Measurements from ENCODE around the gene DCLK2.

DCLK2 gene

GRCh38 chr4:150240011-150240410 is 161.8 kb downstream of the DCLK2 start:
- no peak for DNase-seq (ENCODE audit: low read depth)

- no peak for DNase-seq (ENCODE audit: low read depth)
Measured at GRCh38 chr4:150242820-150243458, 164.7 kb downstream of the DCLK2 start.

- DNase-seq (ENCODE audit: low read depth), result no peak
Measured at GRCh38 chr4:150243932-150244331, 165.7 kb downstream of the DCLK2 start.

GRCh38 chr4:150244600-150244999 is 166.4 kb downstream of the DCLK2 start:
- DNase-seq (ENCODE audit: low read depth), result no peak

- no peak for DNase-seq (ENCODE audit: low read depth)
Measured at GRCh38 chr4:150247184-150247583, 168.9 kb downstream of the DCLK2 start.

- no peak for DNase-seq (ENCODE audit: low read depth)
Measured at GRCh38 chr4:150248181-150248580, 169.9 kb downstream of the DCLK2 start.

- no peak for DNase-seq (ENCODE audit: low read depth)
Measured at GRCh38 chr4:150250293-150250997, 172.2 kb downstream of the DCLK2 start.

- DNase-seq (ENCODE audit: low read depth), result no peak
Measured at GRCh38 chr4:150250998-150251651, 172.9 kb downstream of the DCLK2 start.

GRCh38 chr4:150251752-150252190 is 173.5 kb downstream of the DCLK2 start:
- no peak for DNase-seq (ENCODE audit: low read depth)

- no peak for DNase-seq (ENCODE audit: low read depth)
Measured at GRCh38 chr4:150252306-150252705, 174.1 kb downstream of the DCLK2 start.

- DNase-seq (ENCODE audit: low read depth), result no peak
Measured at GRCh38 chr4:150252741-150253140, 174.5 kb downstream of the DCLK2 start.

- DNase-seq (ENCODE audit: low read depth), result no peak
Measured at GRCh38 chr4:150253416-150253815, 175.2 kb downstream of the DCLK2 start.

- no peak for DNase-seq (ENCODE audit: low read depth)
Measured at GRCh38 chr4:150253965-150254630, 175.9 kb downstream of the DCLK2 start.

GRCh38 chr4:150255610-150256224 is 177.5 kb downstream of the DCLK2 start:
- no peak for DNase-seq (ENCODE audit: low read depth)

- no peak for DNase-seq (ENCODE audit: low read depth)
Measured at GRCh38 chr4:150256225-150256620, 178.0 kb downstream of the DCLK2 start.

- DNase-seq (ENCODE audit: low read depth), result no peak
Measured at GRCh38 chr4:150256841-150257730, 178.8 kb downstream of the DCLK2 start.

GRCh38 chr4:150258569-150258968 is 180.3 kb downstream of the DCLK2 start:
- no peak for DNase-seq (ENCODE audit: low read depth)

GRCh38 chr4:150259861-150260567 is 181.8 kb downstream of the DCLK2 start:
- DNase-seq (ENCODE audit: low read depth), result no peak

- no peak for DNase-seq (ENCODE audit: low read depth)
Measured at GRCh38 chr4:150261571-150261970, 183.3 kb downstream of the DCLK2 start.

- DNase-seq (ENCODE audit: low read depth), result no peak
Measured at GRCh38 chr4:150262611-150263010, 184.4 kb downstream of the DCLK2 start.
